Measurements from ENCODE around the gene RNF220. TPM values are rescaled to one million over a fixed set of nuclear protein-coding genes. Genes with fewer than 3 reads are reported as not detected.

RNF220 gene
- total RNA-seq, 2 donors from 2014 or later: 84.8 to 95.2 TPM

GRCh38 chr1:44537956-44538355, 132.9 kb downstream of the RNF220 start:
- Mint-ChIP-seq H3K4me3 (no peak overlapping the region), H3K27ac (no peak overlapping the region), H3K4me1 (peaks cover 5% of the 10 kb centered on the region), H3K36me3 (ENCODE audit: low read depth) (peaks cover 2% of the 10 kb centered on the region), H3K27me3 (peaks cover 73% of the 10 kb centered on the region)
- DNase-seq (no peak), ATAC-seq (no peak)
- H3K9me3 ChIP-seq (ENCODE audit: control insufficient read depth, low read length, poor library complexity, severe bottlenecking): no peaks in the 10 kb centered on the region

GRCh38 chr1:44539991-44540730, 135.1 kb downstream of the RNF220 start:
- Mint-ChIP-seq H3K4me3 (no peak overlapping the region), H3K4me1 (peaks cover 7% of the 10 kb centered on the region), H3K36me3 (ENCODE audit: low read depth) (peaks cover 2% of the 10 kb centered on the region), H3K27ac (no peak overlapping the region), H3K27me3 (peaks cover 85% of the 10 kb centered on the region)
- no peaks in the 10 kb centered on the region for H3K9me3 ChIP-seq (ENCODE audit: control insufficient read depth, low read length, poor library complexity, severe bottlenecking)
- DNase-seq: no peak
- no peak for ATAC-seq

GRCh38 chr1:44542420-44543063, 137.5 kb downstream of the RNF220 start:
- no peak for ATAC-seq
- DNase-seq: no peak
- H3K9me3 ChIP-seq (ENCODE audit: control insufficient read depth, low read length, poor library complexity, severe bottlenecking): no peaks in the 10 kb centered on the region
- Mint-ChIP-seq H3K4me1 (peaks cover 8% of the 10 kb centered on the region), H3K36me3 (ENCODE audit: low read depth) (peaks cover 2% of the 10 kb centered on the region), H3K27ac (no peak overlapping the region), H3K27me3 (peaks cover 86% of the 10 kb centered on the region), H3K4me3 (no peak overlapping the region)

- H3K4me3 Mint-ChIP-seq: no peak overlapping the region
- peaks cover 6% of the 10 kb centered on the region for H3K36me3 Mint-ChIP-seq (ENCODE audit: low read depth)
- no peaks in the 10 kb centered on the region for H3K9me3 ChIP-seq (ENCODE audit: control insufficient read depth, low read length, poor library complexity, severe bottlenecking)
- ATAC-seq (no peak), DNase-seq (no peak)
- peaks cover 87% of the 10 kb centered on the region for H3K27me3 Mint-ChIP-seq
- H3K4me1 Mint-ChIP-seq: peaks cover 8% of the 10 kb centered on the region
- no peak overlapping the region for H3K27ac Mint-ChIP-seq
These were observed 138.1 kb downstream of the RNF220 start for GRCh38 chr1:44543064-44543744.

GRCh38 chr1:44543786-44544185, 138.7 kb downstream of the RNF220 start:
- Mint-ChIP-seq H3K27ac (no peak overlapping the region), H3K4me1 (peaks cover 8% of the 10 kb centered on the region), H3K36me3 (ENCODE audit: low read depth) (peaks cover 5% of the 10 kb centered on the region), H3K4me3 (no peak overlapping the region), H3K27me3 (peaks cover 87% of the 10 kb centered on the region)
- H3K9me3 ChIP-seq (ENCODE audit: control insufficient read depth, low read length, poor library complexity, severe bottlenecking): no peaks in the 10 kb centered on the region
- no peak for ATAC-seq
- no peak for DNase-seq

GRCh38 chr1:44544960-44545359, 139.9 kb downstream of the RNF220 start:
- no peak for DNase-seq
- ATAC-seq: no peak

GRCh38 chr1:44545961-44546360, 140.9 kb downstream of the RNF220 start:
- H3K27me3 Mint-ChIP-seq: peaks cover 77% of the 10 kb centered on the region
- H3K36me3 Mint-ChIP-seq (ENCODE audit: low read depth): peaks cover 5% of the 10 kb centered on the region
- no peak overlapping the region for H3K27ac Mint-ChIP-seq
- no peak for ATAC-seq
- H3K4me1 Mint-ChIP-seq: peaks cover 4% of the 10 kb centered on the region
- no peaks in the 10 kb centered on the region for H3K9me3 ChIP-seq (ENCODE audit: control insufficient read depth, low read length, poor library complexity, severe bottlenecking)
- no peak overlapping the region for H3K4me3 Mint-ChIP-seq
- no peak for DNase-seq

More at GRCh38 chr1:44544960-44545359, 139.9 kb downstream of the RNF220 start:
- Mint-ChIP-seq H3K27me3 (peaks cover 82% of the 10 kb centered on the region), H3K4me1 (peaks cover 6% of the 10 kb centered on the region), H3K4me3 (no peak overlapping the region), H3K36me3 (ENCODE audit: low read depth) (peaks cover 5% of the 10 kb centered on the region), H3K27ac (no peak overlapping the region)
- no peaks in the 10 kb centered on the region for H3K9me3 ChIP-seq (ENCODE audit: control insufficient read depth, low read length, poor library complexity, severe bottlenecking)

GRCh38 chr1:44546403-44547053, 141.5 kb downstream of the RNF220 start:
- Mint-ChIP-seq H3K27ac (no peak overlapping the region), H3K4me1 (peaks cover 4% of the 10 kb centered on the region), H3K27me3 (peaks cover 74% of the 10 kb centered on the region), H3K4me3 (no peak overlapping the region), H3K36me3 (ENCODE audit: low read depth) (peaks cover 5% of the 10 kb centered on the region)
- DNase-seq (no peak), ATAC-seq (no peak)
- no peaks in the 10 kb centered on the region for H3K9me3 ChIP-seq (ENCODE audit: control insufficient read depth, low read length, poor library complexity, severe bottlenecking)

GRCh38 chr1:44547361-44547760, 142.3 kb downstream of the RNF220 start:
- no peaks in the 10 kb centered on the region for H3K9me3 ChIP-seq (ENCODE audit: control insufficient read depth, low read length, poor library complexity, severe bottlenecking)
- peaks cover 73% of the 10 kb centered on the region for H3K27me3 Mint-ChIP-seq

GRCh38 chr1:44547837-44548236, 142.8 kb downstream of the RNF220 start:
- H3K4me1 Mint-ChIP-seq: peaks cover 4% of the 10 kb centered on the region
- H3K9me3 ChIP-seq (ENCODE audit: control insufficient read depth, low read length, poor library complexity, severe bottlenecking): no peaks in the 10 kb centered on the region
- H3K27ac Mint-ChIP-seq: no peak overlapping the region
- peaks cover 5% of the 10 kb centered on the region for H3K36me3 Mint-ChIP-seq (ENCODE audit: low read depth)
- no peak for DNase-seq
- no peak for ATAC-seq
- peaks cover 70% of the 10 kb centered on the region for H3K27me3 Mint-ChIP-seq
- no peak overlapping the region for H3K4me3 Mint-ChIP-seq

More at GRCh38 chr1:44547361-44547760, 142.3 kb downstream of the RNF220 start:
- DNase-seq (no peak), ATAC-seq (no peak)
- H3K4me3 Mint-ChIP-seq: no peak overlapping the region
- H3K4me1 Mint-ChIP-seq: peaks cover 4% of the 10 kb centered on the region
- H3K27ac Mint-ChIP-seq: no peak overlapping the region
- H3K36me3 Mint-ChIP-seq (ENCODE audit: low read depth): peaks cover 5% of the 10 kb centered on the region

- H3K4me3 Mint-ChIP-seq: no peak overlapping the region
- H3K9me3 ChIP-seq (ENCODE audit: control insufficient read depth, low read length, poor library complexity, severe bottlenecking): no peaks in the 10 kb centered on the region
- DNase-seq: no peak
- peaks cover 56% of the 10 kb centered on the region for H3K27me3 Mint-ChIP-seq
- peaks cover 5% of the 10 kb centered on the region for H3K36me3 Mint-ChIP-seq (ENCODE audit: low read depth)
- peaks cover 2% of the 10 kb centered on the region for H3K4me1 Mint-ChIP-seq
- H3K27ac Mint-ChIP-seq: no peak overlapping the region
- no peak for ATAC-seq
These were observed 144.5 kb downstream of the RNF220 start for GRCh38 chr1:44549510-44549909.

- H3K4me3 Mint-ChIP-seq: no peak overlapping the region
- H3K4me1 Mint-ChIP-seq: no peaks in the 10 kb centered on the region
- H3K27me3 Mint-ChIP-seq: peaks cover 36% of the 10 kb centered on the region
- no peaks in the 10 kb centered on the region for H3K36me3 Mint-ChIP-seq (ENCODE audit: low read depth)
- DNase-seq: no peak
- no peaks in the 10 kb centered on the region for H3K9me3 ChIP-seq (ENCODE audit: control insufficient read depth, low read length, poor library complexity, severe bottlenecking)
- no peak overlapping the region for H3K27ac Mint-ChIP-seq
- ATAC-seq: no peak
These were observed 148.2 kb downstream of the RNF220 start for GRCh38 chr1:44553127-44553758.

GRCh38 chr1:44553771-44554170, 148.7 kb downstream of the RNF220 start:
- Mint-ChIP-seq H3K27ac (no peak overlapping the region), H3K27me3 (peaks cover 36% of the 10 kb centered on the region), H3K36me3 (ENCODE audit: low read depth) (no peaks in the 10 kb centered on the region), H3K4me3 (no peak overlapping the region), H3K4me1 (no peaks in the 10 kb centered on the region)
- H3K9me3 ChIP-seq (ENCODE audit: control insufficient read depth, low read length, poor library complexity, severe bottlenecking): no peaks in the 10 kb centered on the region
- no peak for DNase-seq
- no peak for ATAC-seq

Data from T-helper 17 cell (primary cell).